NCI-H2029 treated with DMSO at 0.1 percent for 48 hours (cell line): ENCODE data around the gene AKR1C1.
"Not testable (repeated sequence)": the region's sequence is repeated elsewhere in the genome, so short reads cannot be mapped to it uniquely, and the experiment has no call there.

ENCODE experiments used
- DNase-seq: peaks from one replicate; lab custom pipeline; 2025; lab: John Stamatoyannopoulos, UW

Gene AKR1C1

DNA sequence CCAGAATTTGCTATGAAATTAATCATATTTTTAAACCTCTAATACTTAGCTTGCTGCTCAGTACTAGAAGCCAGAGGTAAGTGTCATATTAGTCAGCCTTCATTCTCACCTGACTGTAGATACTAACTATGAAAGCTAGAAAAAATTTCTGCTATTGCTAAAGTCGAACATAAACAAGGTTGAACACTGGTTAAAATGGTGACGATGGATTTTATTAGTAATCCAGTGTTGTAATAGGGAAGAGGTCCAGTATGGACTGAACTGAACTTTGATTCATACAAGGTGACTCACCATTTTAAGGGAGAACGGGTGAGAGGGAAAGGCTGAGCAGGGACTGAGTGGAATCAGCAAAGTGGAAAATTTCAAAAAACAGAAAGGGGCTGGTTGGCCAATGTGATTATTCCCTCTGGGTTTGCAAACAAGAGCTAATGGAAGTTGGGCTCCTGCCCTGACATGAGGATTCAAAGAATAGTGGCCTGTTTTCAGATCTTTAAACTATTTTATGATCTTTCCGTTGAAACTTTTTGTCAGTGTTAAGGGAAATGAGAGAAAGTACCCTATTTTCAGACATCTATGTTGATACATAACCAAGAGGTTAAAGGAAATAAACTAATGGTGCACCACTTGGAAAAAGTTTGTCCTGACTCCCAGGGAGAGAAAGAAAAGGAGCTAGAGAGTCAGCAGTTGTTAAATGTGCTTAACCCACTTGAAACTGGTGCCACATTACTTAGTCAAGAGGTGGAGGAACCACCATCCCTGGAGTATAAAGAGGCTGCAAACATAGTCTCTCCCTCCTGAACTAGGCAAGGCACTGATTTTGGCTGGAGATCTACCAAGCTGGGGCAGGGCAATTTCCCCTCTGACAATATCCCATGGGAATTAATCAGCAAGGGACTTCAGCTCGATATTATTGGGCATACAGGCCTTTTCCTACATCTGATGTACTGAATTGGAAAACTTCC lies 15.3 kb upstream of the AKR1C1 start:
- no peak for DNase-seq

DNA sequence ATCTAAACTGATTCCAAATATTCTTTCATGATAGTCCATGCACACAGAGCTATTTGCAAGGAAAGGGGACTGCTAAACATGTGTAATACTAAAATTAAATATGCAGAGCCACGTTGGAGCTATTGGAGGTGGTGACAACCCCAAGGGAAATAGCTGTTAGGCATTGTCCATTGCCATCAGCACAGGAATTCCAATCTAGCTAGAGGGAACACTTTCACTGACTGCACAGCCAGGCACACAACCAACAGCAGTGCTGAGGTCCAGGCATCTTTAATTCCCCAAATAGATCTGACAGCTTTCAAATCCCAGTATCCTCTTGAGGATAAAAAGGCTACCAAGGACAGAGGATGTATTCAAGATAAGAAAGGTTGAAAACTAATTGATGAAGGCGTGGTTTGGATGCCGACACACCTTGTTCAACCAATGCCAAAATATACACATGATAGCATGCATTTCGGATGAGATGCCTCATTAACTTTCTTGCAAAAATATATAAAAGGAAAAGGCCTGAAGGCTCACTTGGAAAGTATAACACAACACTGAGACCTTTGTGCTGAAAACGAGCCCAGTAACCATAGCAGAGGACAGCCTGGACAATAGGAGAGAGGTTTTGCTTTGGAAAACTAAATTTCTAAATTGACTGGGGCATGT lies 11.6 kb upstream of the AKR1C1 start:
- DNase-seq: not testable (repeated sequence)

DNA sequence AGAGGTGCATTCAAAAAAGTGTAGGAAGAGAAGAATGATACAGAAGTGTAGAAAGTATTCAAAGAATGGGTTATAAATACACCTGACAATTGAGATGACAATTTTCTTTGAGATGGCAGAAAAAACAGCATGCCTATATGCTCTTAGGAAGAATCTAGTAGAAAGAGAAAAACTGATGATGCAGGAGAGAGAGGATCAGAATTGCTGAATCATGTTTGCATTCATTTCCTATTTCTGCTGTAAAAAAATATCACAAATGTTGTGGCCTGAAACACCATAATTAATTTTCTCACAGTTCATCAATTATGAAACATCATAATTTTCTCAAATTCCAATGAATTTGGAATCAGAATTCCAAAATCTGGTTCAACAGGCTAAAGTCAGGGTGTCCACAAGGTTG lies 9.8 kb upstream of the AKR1C1 start:
- DNase-seq: no peak

DNA sequence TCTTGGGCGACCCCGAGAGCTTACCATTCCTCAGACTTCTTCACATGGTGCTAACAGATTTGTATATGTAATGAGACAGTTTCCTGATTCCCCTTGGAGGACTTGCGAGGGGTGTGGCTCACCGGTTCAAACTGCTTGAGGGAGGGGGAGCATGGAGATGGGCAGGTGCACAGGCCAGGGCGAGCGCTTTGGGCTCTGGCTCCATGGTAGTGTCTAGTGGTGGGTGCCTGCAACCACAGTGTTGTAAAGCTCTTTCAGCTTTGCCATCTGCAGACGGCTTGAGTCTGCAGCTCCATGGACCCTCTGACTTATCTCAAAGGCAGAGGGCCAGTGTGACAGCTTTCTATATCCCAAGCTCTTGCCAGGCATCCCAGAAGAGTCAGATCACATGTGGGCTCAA lies 7.1 kb upstream of the AKR1C1 start:
- not testable (repeated sequence) for DNase-seq

DNA sequence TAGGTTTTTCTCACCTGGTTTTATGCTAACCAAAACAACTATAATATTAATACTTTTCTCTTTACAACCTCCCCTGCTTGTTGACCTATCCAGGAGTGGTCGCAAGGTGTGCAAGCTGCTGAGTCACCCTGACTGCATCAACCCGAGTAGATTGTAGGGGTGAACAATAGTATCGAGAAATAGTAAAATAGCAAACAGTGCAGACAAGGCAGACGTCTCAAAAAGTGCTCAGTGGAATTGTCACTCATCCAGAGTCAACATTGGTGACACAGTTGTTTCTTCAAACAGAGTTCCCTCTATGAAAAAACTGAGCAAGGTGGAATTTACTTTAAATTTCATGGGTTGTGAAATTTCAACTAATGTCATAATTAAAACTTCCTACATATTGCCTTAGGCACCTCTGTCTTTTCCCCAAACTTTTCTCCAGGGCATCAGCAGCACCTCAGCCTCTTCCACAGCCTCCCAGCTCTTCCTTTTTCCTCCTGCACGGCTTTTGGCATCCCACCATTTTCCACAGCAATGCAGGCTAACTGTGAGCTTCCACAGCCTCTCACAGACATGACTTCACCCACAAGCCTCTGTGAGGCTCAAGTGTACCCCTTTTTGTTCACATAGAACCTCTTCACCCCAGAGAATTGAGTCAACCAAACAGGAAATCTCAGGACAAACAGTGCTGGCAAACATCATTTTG lies 6.1 kb upstream of the AKR1C1 start:
- not testable (repeated sequence) for DNase-seq

DNA sequence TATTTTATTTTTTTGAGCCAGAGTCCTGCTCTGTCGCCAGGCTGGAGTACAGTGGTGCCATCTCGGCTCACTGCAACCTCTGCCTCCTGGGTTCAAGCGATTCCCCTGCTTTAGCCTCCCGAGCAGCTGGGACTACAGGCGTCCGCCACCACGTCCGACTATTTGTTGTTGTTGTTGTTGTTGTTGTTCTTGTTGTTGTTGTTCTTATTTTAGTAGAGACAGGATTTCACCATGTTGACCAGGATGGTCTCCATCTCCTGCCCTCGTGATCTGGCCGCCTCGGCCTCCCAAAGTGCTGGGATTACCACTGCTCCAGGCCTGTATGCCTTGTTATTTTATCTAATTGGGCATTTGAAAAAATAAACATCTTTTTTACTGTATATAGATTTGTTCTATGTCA lies 1.7 kb upstream of the AKR1C1 start:
- DNase-seq: not testable (repeated sequence)

DNA sequence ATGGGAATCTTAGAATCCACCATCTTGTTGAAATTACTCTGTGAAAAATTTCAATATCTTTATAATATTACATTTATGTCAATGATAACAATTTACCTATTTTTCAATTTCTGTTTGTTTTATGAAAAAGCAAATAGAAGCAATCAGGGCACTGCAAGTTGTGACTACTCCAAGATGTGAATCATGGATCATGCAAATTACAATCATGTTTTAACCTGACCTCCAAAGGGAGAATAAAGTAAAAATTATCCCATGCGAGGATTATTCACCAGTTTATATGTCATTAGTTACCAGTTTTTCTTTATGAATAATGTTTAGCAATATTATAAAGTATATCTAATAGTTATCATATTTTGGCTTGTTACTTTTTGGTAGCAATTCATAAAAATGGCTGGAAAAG lies 907 bp upstream of the AKR1C1 start:
- not testable (repeated sequence) for DNase-seq

DNA sequence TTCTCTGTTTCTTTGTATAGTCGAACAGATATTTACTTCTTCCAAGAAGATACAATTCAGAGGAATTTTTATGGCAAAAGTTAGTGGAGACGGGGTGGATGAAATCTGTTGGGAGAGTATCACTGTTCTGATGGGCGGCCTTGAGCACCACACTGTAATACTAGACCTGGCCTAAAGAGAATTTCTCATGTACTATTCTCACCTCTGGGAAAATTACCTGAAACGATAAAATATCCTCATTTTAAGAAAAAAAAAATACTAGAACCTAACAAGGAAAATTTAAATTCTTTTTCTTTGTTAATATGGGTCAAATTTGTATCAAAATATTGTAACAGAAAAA lies 570 bp downstream of the AKR1C1 start:
- DNase-seq: not testable (repeated sequence)

DNA sequence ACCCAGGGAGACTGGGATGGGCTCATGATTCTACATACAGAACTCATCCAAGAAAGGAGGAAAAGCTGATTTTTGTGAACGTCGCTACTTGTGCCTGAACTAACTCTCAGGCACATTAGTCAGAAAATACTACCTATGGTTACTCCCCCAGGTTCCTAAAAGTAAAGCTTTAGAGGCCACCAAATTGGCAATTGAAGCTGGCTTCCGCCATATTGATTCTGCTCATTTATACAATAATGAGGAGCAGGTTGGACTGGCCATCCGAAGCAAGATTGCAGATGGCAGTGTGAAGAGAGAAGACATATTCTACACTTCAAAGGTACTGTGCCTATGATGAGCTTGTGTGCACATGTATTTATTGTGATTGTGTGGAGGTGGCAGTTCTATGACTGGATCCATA lies 2.5 kb downstream of the AKR1C1 start:
- not testable (repeated sequence) for DNase-seq

DNA sequence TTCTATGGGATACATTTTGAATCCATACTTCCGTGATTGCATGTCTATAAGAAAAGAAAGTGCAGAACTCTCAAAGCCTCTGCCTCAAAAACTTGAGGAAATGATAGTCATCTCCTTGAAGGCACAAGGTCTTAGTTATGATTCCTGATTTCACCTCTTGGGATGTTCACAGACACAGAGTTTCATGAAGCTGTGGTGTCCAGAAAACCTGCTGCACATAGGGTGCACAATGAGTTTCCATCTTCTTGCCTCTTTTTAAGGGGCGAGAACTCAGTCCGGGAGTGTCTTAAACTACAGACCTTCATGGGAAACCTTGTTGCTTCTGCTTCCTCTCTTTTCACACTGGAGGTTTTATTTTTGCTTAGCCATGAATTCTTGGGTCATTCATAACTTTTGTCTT lies 4.0 kb downstream of the AKR1C1 start:
- not testable (repeated sequence) for DNase-seq

DNA sequence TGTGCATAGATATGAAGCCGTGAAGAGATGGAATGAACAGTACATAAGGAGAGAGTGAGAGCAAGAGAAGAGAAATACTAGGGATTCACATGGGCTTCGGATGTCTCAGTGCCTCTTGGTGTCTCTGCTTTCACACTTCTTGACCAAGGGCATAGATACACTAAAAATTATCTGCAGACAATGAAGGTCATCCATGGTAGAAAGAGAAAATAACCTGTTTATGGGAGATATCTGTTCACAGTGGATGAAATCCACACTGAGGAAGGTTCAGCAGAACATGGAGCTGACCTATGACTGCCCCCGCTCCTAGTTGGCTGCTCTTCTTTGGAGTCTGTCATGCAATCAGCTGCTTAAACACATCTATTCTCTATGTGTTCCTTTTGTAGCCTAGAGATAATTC lies 6.1 kb downstream of the AKR1C1 start:
- not testable (repeated sequence) for DNase-seq

DNA sequence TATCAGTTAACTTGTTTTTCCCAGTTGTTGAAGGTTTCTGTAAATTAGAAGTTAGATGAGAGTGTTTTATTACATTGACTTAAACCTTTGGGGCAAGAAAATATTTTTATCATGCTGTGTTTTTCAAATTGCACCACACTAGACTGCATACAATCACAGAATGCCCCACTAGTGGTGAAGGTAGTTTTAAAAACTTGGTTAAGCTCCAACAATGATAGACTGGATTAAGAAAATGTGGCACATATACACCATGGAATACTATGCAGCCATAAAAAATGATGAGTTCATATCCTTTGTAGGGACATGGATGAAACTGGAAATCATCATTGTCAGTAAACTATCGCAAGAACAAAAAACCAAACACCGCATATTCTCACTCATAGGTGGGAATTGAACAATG lies 7.1 kb downstream of the AKR1C1 start:
- not testable (repeated sequence) for DNase-seq

DNA sequence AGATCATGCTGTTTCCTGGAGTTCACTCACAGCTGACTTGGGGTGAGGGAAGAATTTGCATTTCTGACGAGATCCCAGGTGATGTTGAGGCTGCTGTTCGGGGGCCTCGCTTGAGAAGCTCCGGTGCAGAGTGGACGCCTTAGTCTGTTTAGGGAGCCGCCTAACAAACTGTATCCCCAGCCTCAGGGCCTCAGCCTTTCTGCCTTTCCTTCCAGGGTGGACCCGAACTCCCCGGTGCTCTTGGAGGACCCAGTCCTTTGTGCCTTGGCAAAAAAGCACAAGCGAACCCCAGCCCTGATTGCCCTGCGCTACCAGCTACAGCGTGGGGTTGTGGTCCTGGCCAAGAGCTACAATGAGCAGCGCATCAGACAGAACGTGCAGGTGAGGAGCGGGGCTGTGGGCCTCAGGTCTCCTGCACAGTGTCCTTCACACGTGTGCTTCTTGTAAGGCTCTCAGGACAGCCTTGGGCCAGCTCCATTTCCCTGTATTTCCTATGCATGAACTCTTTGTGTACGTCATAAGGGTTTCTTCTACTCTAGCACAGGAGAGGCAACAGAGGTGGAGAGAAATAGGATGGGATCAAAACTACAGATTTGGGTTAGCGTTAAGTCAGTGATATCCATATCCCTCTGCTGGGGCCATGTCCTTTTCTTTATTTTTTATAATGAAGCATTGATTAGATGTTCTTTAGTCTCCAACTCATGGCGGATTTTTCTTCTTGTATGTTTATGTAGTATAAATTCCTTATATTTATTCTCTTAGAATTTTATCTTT lies 9.3 kb downstream of the AKR1C1 start:
- not testable (repeated sequence) for DNase-seq

DNA sequence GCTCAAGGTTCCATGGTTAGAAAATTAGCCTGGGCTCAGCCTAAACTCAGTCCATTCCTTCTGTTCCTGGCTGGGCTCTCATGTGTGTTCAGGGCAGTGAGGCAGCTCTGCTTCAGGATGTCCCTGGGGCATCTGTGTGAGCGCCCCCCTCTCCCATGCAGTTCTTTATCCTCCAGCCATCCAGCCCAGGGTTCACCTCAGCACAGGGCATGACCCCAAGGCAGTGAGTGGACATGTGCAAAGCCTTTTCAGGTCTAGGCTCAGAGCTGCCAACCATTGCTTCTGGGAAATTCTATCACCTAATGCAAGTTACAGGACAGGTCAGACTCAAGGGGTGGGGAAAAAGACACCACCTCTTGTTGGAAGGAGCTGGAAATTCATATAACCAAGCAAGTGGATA lies 10.1 kb downstream of the AKR1C1 start:
- DNase-seq: not testable (repeated sequence)

DNA sequence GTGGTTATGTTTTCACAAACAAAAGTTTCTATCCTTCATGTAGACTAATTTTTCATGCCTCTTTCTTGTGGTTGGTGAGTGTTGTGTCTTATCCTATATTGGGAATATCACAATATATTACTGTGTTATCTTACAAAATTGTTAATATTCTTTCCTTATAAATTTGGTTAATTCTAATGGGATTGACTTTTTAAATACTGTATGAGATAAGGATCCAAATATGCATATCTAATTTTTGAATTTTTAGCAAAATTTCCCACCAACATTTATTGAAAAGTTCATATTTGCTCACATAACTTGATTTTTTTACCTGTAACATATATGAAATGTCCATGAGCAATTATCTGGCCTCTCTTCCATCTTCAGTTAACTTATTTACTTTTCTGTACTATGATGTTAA lies 11.2 kb downstream of the AKR1C1 start:
- DNase-seq: not testable (repeated sequence)

DNA sequence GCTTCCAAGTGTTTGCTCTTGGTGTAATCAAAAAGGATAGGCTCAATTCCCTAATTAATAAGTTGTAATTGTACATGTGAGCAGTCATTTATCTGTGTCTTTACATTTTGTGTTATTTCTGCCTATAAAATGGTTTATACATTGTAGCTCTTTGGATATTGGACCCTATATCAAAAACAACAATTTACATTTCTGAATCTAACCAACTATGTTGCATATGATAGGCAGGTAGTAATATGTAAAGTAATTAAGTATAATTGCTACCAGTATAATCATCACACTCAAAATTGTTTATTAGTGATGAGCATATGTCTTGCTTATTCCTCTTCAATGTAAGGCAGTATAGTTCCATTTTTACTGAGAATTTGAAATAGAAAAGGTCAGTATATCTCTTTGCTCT lies 13.8 kb downstream of the AKR1C1 start:
- DNase-seq: no peak

DNA sequence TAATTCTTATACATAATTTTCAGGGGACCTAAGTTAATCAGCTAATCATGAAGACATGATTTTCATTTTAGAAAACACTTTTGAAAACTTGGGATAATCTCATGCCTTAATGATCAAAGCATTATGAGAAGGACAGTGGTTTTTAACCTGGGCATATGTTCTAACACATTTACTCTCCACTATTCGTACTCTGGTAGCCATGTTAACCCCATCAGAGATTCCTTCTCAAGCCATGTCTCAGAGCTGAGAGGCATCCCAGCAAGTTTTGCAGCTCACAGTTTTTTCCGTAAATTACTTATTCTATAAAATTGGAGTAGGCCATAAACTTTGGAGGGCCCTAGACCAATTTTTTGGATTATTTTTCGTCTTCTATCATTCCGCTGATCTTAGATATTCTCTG lies 15.7 kb downstream of the AKR1C1 start:
- DNase-seq: no peak

DNA sequence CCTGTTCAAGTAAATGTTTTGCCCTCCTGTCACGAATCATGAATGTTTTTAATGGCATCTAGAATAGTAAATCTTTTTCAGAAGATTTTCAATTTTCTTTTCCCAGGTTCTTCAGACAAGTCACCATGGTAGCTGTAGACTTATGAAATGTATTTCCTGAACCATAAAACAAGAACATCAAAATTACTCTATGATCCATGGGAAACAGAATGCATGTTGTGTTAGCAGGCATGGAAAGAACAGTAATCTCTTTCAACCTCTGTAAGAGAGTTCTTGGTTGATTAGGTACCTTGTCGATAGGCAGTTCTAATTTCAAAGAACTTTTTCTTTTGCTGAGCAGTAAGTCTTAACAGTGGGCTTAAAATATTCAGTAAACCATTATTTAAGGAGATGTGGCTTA lies 17.6 kb downstream of the AKR1C1 start:
- DNase-seq: no peak

DNA sequence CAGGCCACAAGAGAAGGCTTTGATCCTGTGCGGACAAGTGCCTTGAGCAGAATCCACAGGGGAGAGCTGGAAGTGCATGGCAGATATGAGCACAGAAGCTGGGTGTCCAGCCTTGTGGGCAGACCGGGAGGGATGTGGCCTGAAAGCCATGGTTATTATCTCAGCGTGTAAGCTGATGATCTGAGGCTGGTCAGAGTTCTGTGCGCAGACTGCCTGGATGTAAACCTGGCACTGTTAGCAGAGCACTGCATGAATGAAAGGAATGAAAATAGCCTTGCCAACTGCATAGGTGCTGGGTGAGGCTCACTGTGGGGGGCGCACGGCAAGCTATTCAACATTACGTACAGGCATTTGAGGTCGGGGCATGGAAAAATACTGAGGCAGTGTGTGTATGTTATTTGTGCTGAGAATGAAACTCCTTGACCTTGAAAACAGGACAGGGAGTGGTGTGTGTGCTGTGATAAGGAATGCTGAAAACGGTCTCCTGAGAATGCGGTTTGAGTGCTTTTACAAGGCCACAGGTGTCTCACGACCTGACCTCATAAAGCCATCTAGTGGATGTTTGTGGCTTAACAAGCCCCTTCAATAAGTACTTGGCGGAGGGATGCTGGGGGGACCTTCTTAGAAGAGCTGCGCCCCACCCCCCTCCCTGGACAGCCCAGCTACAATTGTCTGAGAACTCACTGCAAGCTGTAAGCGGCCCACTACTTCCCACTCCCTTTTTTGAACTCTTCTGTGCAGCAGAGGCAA lies 18.7 kb downstream of the AKR1C1 start:
- no peak for DNase-seq

DNA sequence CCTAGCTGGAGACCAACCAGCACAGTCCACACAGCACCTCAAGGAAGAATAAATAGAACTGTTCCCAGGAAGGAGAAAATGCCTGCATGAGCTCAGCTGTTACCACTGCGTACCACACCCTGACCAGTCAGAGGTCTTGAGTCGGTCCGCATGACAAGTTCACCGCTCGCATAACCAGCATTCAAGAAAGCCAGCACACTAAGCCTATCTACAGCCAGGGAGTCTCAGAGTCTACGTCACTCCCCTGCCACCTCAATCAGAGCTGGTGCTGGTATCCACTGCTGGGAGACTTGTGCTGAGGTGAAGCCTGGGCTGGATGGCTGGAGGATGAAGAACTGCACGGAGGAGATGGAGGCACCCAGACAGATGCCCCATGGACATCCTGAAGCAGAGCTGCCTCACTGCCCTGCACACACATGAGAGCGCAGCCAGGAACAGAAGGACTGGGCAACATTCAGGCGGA lies 19.6 kb downstream of the AKR1C1 start:
- no peak for DNase-seq

DNA sequence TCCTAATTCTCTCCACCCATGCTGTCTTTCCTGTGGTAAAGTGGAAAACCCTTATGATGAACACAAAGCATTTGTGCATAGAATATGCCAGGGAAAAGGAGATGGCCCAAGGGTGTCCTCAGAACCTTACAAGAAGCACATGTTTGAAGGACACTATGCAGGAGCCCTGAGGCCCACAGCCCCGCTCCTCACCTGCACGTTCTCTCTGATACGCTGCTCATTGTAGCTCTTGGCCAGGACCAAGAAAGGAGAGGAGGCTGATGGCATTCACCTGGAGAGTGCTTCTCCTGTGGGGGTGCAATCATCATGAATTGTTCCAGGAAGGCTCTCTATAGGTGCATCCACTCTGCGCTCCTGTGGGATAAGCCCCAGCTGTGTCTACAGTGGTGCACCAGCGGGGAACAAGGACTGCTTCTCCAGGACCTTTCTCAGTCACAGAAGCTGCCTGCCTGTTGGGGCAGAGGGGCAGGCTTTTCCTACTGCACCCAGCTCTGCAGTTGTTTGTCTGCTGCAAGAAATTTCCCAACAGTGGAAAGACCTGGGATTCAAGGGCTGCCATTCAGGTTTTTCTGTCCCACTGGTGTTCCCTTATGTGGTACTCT lies 20.5 kb downstream of the AKR1C1 start:
- DNase-seq: no peak
